GM12874 (cell line): Measurements from ENCODE around the gene FAM168A.

ENCODE experiments used
- TF ChIP-seq, protein P1 (sequence below): IDR thresholded peaks from 2 replicates; pipeline ENCODE4 v1.5.1; 2011; ENCODE audit warnings: low read depth, mild to moderate bottlenecking, control low read depth, low read length, moderate library complexity; ENCODE audit not compliant: insufficient read depth

FAM168A gene

DNA sequence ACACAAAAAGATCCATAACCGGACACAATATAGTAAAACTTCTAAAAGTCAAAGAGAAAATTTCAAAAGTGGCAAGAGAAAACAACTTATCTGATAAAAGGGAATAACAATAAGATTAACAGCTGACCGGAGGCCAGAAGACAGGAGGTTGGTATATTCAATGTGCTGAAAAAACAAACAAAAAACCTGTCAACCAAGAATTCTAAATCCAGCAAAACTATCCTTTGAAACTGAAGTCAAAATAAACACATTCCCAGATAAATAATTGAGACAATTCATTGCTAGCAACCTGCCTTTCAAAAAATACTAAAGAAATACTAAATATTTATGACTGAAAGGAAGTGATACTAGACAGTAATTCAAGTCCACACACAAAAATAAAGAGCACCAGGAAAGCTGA is 120.4 kb downstream of the FAM168A start:
- TF ChIP-seq, protein P1, sequence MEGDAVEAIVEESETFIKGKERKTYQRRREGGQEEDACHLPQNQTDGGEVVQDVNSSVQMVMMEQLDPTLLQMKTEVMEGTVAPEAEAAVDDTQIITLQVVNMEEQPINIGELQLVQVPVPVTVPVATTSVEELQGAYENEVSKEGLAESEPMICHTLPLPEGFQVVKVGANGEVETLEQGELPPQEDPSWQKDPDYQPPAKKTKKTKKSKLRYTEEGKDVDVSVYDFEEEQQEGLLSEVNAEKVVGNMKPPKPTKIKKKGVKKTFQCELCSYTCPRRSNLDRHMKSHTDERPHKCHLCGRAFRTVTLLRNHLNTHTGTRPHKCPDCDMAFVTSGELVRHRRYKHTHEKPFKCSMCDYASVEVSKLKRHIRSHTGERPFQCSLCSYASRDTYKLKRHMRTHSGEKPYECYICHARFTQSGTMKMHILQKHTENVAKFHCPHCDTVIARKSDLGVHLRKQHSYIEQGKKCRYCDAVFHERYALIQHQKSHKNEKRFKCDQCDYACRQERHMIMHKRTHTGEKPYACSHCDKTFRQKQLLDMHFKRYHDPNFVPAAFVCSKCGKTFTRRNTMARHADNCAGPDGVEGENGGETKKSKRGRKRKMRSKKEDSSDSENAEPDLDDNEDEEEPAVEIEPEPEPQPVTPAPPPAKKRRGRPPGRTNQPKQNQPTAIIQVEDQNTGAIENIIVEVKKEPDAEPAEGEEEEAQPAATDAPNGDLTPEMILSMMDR = no peak

DNA sequence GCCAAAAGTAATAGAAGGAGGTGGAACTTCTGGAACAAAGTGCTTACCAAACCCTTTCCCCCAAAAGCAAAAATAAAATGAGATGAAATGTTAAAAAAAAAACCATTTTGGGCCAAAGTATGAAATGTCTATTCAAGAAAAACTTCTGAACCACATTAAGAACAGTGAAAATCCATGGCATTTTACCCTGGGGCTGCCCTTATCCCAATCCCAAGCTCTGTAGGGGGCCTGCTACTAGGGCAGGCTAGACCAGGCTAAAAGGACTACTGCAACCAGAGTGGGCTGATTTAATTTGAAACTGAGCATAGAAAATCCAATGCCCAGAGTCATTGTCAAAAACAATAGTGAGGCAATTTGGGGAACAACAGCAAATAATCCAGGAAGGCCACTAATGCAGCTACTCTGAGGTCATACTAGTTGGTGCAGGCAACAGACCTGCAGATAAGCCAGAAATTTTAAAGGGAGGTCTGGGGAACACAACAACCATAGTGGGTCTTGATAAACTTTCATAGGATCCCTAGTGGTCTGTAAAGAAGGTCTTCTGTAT is 122.3 kb downstream of the FAM168A start:
- TF ChIP-seq, protein P1 = no peak

DNA sequence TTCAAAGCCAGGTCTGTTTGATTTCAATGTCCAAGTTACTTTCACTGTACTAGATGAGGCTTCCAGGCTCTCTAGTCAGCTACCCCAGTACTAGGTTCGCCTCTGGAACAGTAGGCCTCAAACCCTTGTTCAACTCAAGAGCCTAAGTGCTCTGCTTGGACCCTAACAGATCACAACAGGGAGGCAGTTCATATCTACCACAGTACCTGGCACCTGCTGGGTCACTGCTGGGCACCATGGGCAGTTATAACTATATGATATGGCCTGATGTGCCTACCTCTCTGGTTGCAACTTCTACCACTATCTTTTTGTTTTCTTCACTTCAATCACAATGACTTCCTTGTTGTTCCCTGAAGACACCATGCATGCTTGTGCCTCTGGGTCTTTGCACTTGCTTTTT is 124.7 kb downstream of the FAM168A start:
- TF ChIP-seq, protein P1 = no peak

DNA sequence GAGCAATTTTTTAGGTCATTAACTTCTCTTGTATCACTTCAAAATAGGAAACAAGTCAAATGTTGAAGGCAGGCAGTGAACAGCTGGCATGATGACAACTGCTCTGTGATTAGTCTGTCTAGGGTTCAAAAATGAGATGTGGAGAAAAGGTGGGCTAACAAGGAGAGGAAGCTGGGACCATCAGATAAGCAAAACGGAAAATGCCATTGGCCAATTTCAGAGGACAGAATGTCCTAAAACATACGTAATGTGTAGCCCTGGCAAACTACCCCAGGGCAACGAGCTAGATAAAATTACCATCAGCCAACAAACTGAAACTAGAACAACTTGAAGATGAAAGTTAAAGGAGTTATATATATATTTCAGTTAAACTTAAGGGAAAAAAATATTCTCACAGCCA is 128.5 kb downstream of the FAM168A start:
- TF ChIP-seq, protein P1 = no peak

DNA sequence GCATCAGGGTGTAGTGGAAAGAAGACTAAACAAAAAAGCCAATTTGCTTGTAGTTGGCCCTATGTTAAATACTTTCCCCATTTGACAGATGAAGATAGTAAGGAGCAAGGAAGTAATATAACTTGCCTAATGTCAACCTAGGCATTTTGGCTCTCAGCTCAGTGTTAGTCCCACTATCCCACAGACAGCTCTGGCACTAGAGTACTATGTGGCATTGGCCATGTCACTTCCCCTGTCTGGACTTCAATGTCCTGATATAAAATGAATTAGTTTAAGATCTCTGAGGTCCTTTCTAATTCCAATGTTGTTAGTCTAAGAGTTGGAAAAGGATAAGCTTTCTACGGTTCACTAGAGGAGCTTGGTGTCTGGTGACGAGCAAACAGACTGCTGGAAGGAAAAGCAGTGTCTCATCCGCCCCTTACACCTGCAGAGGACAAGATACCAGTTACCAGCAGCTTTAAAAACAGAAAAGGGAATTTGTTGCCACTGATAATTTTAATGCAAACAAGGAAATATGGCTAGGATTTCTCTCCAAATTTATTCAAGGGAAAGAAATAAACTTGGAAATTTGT is 129.2 kb downstream of the FAM168A start:
- TF ChIP-seq, protein P1 = no peak

DNA sequence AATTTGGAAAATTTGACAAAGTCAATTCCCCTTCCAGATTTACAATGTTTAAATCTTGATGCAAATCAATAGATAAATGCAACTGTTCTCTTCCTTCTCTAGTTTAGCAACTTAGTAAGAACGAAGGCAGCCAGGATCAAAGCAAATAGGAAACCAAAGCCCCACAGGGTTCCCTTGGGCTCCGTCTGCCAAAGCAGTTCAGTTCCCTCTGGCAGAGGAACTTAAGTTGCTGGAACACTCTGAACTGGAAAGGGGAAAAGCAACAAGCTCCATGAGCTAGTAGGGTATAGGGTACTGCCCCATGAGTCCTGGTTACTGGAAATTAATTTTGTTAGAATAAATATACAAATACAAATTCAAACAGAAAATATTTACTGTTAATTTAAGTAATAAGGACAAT is 130.4 kb downstream of the FAM168A start:
- TF ChIP-seq, protein P1 = no peak

DNA sequence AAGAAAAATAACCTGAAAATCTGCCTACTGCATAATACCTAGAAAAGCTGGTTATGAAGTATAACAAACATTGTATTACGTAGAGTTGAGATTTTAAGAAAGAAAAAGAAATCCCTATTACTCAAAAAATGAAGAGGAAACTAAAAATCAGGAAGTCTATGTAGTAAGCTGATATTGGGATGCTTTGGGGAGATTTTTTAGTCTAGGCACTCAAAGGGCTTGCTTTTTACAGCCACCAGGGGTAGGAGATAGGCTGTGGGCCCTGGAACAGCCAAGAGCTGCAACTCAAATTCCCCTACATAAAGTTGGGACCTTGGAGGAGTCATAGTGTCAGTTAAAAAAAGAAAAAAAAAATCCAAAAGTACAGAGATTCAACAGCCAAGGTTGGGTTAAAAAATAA is 131.3 kb downstream of the FAM168A start:
- TF ChIP-seq, protein P1 = no peak
